WTC11 (cell line): ENCODE measurements around the gene MYO18B.

Experiments used
- FOXP4 ChIP-seq: sonication (generic); formaldehyde crosslinking; IDR thresholded peaks from 2 replicates; pipeline ENCODE4 v1.8.0; 2022; ENCODE audit warnings: mild to moderate bottlenecking, missing genetic modification reagents
- MAX ChIP-seq: sonication (generic); formaldehyde crosslinking; IDR thresholded peaks from 2 replicates; pipeline ENCODE4 v1.8.0; 2022; ENCODE audit warnings: mild to moderate bottlenecking, missing genetic modification reagents
- MYBL2 ChIP-seq: sonication (generic); formaldehyde crosslinking; IDR thresholded peaks from 2 replicates; pipeline ENCODE4 v1.8.1; 2023; ENCODE audit warnings: mild to moderate bottlenecking, moderate library complexity, missing genetic modification reagents
- PRDM15 ChIP-seq: sonication (generic); formaldehyde crosslinking; IDR thresholded peaks from 2 replicates; pipeline ENCODE4 v1.8.0; 2022; ENCODE audit warnings: missing genetic modification reagents
- PRRX2 ChIP-seq: fragments of 250-450 bp; sonication (Bioruptor Pico); IDR thresholded peaks from 2 replicates; pipeline ENCODE4 v1.8.0; 2021; ENCODE audit warnings: mild to moderate bottlenecking
- SP1 ChIP-seq: sonication (generic); formaldehyde crosslinking; conservative IDR thresholded peaks from 2 replicates; pipeline ENCODE4 v1.8.1; 2022; ENCODE audit warnings: missing genetic modification reagents
- TCF7 ChIP-seq: sonication (generic); formaldehyde crosslinking; IDR thresholded peaks from 2 replicates; pipeline ENCODE4 v1.8.0; 2022; ENCODE audit warnings: mild to moderate bottlenecking, low read depth, missing genetic modification reagents, moderate library complexity
- TF ChIP-seq, protein P1 (sequence below): fragments of 200-600 bp; IDR thresholded peaks from 2 replicates; pipeline ENCODE4 v1.8.0; 2022; ENCODE audit warnings: antibody characterized with exemption
- TF ChIP-seq, protein P2 (sequence below): sonication (generic); formaldehyde crosslinking; IDR thresholded peaks from 2 replicates; pipeline ENCODE4 v1.8.1; 2022; ENCODE audit warnings: low read depth, missing genetic modification reagents, borderline replicate concordance
- TF ChIP-seq, protein P3 (sequence below): sonication (generic); formaldehyde crosslinking; IDR thresholded peaks from 2 replicates; pipeline ENCODE4 v1.8.1; 2022; ENCODE audit warnings: missing genetic modification reagents, borderline replicate concordance
- TF ChIP-seq, protein P4 (sequence below): sonication (generic); formaldehyde crosslinking; IDR thresholded peaks from 2 replicates; pipeline ENCODE4 v1.8.1; 2023; ENCODE audit warnings: mild to moderate bottlenecking, missing genetic modification reagents

- TF ChIP-seq, protein P1, sequence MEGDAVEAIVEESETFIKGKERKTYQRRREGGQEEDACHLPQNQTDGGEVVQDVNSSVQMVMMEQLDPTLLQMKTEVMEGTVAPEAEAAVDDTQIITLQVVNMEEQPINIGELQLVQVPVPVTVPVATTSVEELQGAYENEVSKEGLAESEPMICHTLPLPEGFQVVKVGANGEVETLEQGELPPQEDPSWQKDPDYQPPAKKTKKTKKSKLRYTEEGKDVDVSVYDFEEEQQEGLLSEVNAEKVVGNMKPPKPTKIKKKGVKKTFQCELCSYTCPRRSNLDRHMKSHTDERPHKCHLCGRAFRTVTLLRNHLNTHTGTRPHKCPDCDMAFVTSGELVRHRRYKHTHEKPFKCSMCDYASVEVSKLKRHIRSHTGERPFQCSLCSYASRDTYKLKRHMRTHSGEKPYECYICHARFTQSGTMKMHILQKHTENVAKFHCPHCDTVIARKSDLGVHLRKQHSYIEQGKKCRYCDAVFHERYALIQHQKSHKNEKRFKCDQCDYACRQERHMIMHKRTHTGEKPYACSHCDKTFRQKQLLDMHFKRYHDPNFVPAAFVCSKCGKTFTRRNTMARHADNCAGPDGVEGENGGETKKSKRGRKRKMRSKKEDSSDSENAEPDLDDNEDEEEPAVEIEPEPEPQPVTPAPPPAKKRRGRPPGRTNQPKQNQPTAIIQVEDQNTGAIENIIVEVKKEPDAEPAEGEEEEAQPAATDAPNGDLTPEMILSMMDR, result no peak
- TF ChIP-seq, protein P2, sequence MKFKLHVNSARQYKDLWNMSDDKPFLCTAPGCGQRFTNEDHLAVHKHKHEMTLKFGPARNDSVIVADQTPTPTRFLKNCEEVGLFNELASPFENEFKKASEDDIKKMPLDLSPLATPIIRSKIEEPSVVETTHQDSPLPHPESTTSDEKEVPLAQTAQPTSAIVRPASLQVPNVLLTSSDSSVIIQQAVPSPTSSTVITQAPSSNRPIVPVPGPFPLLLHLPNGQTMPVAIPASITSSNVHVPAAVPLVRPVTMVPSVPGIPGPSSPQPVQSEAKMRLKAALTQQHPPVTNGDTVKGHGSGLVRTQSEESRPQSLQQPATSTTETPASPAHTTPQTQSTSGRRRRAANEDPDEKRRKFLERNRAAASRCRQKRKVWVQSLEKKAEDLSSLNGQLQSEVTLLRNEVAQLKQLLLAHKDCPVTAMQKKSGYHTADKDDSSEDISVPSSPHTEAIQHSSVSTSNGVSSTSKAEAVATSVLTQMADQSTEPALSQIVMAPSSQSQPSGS (CRISPR knock-in tag), result no peak
- TF ChIP-seq, protein P3, sequence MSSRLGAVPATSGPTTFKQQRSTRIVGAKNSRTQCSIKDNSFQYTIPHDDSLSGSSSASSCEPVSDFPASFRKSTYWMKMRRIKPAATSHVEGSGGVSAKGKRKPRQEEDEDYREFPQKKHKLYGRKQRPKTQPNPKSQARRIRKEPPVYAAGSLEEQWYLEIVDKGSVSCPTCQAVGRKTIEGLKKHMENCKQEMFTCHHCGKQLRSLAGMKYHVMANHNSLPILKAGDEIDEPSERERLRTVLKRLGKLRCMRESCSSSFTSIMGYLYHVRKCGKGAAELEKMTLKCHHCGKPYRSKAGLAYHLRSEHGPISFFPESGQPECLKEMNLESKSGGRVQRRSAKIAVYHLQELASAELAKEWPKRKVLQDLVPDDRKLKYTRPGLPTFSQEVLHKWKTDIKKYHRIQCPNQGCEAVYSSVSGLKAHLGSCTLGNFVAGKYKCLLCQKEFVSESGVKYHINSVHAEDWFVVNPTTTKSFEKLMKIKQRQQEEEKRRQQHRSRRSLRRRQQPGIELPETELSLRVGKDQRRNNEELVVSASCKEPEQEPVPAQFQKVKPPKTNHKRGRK (CRISPR knock-in tag), result no peak
- TF ChIP-seq TCF7 (no peak), SP1 (CRISPR knock-in tag) (no peak), PRDM15 (CRISPR knock-in tag) (no peak), MYBL2 (CRISPR knock-in tag) (no peak), PRRX2 (CRISPR knock-in tag) (no peak), MAX (CRISPR knock-in tag) (no peak), FOXP4 (no peak)
- TF ChIP-seq, protein P4, sequence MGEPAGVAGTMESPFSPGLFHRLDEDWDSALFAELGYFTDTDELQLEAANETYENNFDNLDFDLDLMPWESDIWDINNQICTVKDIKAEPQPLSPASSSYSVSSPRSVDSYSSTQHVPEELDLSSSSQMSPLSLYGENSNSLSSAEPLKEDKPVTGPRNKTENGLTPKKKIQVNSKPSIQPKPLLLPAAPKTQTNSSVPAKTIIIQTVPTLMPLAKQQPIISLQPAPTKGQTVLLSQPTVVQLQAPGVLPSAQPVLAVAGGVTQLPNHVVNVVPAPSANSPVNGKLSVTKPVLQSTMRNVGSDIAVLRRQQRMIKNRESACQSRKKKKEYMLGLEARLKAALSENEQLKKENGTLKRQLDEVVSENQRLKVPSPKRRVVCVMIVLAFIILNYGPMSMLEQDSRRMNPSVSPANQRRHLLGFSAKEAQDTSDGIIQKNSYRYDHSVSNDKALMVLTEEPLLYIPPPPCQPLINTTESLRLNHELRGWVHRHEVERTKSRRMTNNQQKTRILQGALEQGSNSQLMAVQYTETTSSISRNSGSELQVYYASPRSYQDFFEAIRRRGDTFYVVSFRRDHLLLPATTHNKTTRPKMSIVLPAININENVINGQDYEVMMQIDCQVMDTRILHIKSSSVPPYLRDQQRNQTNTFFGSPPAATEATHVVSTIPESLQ, result no peak
Measured at GRCh38 chr22:25979968-25980367, 238.0 kb downstream of the MYO18B start.
